ENCODE results near the gene KCNA2. TPM values are rescaled to one million over a fixed set of nuclear protein-coding genes. Genes with fewer than 3 reads are reported as not detected.

Gene KCNA2
- total RNA-seq, 1 donor from 2014 or later: 1.2 TPM

- no peak for ATAC-seq
These were observed 3.7 kb downstream of the KCNA2 start for GRCh38 chr1:110602466-110602865.

GRCh38 chr1:110601332-110601731 is 4.8 kb downstream of the KCNA2 start:
- ATAC-seq: no peak

- no peak for ATAC-seq
These were observed 5.4 kb downstream of the KCNA2 start for GRCh38 chr1:110600716-110601115.

GRCh38 chr1:110597966-110598365 is 8.2 kb downstream of the KCNA2 start:
- ATAC-seq: no peak

- no peak for ATAC-seq
These were observed 9.8 kb downstream of the KCNA2 start for GRCh38 chr1:110596312-110596711.

- ATAC-seq: no peak
These were observed 10.8 kb downstream of the KCNA2 start for GRCh38 chr1:110595353-110595710.

- ATAC-seq: no peak
These were observed 11.5 kb downstream of the KCNA2 start for GRCh38 chr1:110594456-110595352.

GRCh38 chr1:110593902-110594301 is 12.3 kb downstream of the KCNA2 start:
- no peak for ATAC-seq

GRCh38 chr1:110591956-110592355 is 14.2 kb downstream of the KCNA2 start:
- no peak for ATAC-seq

- ATAC-seq: no peak
These were observed 17.2 kb downstream of the KCNA2 start for GRCh38 chr1:110588991-110589390.

- ATAC-seq: no peak
These were observed 17.7 kb downstream of the KCNA2 start for GRCh38 chr1:110588486-110588885.

- ATAC-seq: no peak
These were observed 18.3 kb downstream of the KCNA2 start for GRCh38 chr1:110587906-110588305.

GRCh38 chr1:110585481-110585880 is 20.7 kb downstream of the KCNA2 start:
- ATAC-seq: no peak

GRCh38 chr1:110584045-110584444 is 22.1 kb downstream of the KCNA2 start:
- no peak for ATAC-seq

GRCh38 chr1:110583505-110583904 is 22.7 kb downstream of the KCNA2 start:
- ATAC-seq: no peak

GRCh38 chr1:110582378-110582777 is 23.8 kb downstream of the KCNA2 start:
- ATAC-seq: no peak

- no peak for ATAC-seq
These were observed 24.4 kb downstream of the KCNA2 start for GRCh38 chr1:110581682-110582145.

GRCh38 chr1:110580244-110580643 is 25.9 kb downstream of the KCNA2 start:
- ATAC-seq: no peak

GRCh38 chr1:110579460-110579859 is 26.7 kb downstream of the KCNA2 start:
- ATAC-seq: no peak

GRCh38 chr1:110576441-110576840 is 29.7 kb downstream of the KCNA2 start:
- no peak for ATAC-seq

GRCh38 chr1:110573314-110573713 is 32.8 kb downstream of the KCNA2 start:
- no peak for ATAC-seq

- no peak for ATAC-seq
These were observed 33.4 kb downstream of the KCNA2 start for GRCh38 chr1:110572751-110573150.

GRCh38 chr1:110570901-110571300 is 35.3 kb downstream of the KCNA2 start:
- no peak for ATAC-seq

- no peak for ATAC-seq
These were observed 35.9 kb downstream of the KCNA2 start for GRCh38 chr1:110570307-110570706.

- ATAC-seq: no peak
These were observed 39.3 kb downstream of the KCNA2 start for GRCh38 chr1:110566836-110567235.
